SU-DHL-6 (cell line): Measurements from ENCODE around the gene FASTKD3.

ENCODE experiments used
- H2AFZ ChIP-seq: fragments of 200-600 bp; sonication (generic); 2 replicates; pipeline ENCODE4 v1.6.1; 2014; ENCODE audit warnings: low read depth, mild to moderate bottlenecking, moderate library complexity, mixed read lengths, antibody characterized with exemption, low read length; ENCODE audit not compliant: severe bottlenecking
- H3F3A ChIP-seq: fragments of 200-600 bp; shearing (Covaris generic); 2 replicates; pipeline ENCODE4 v1.6.0; 2016; ENCODE audit warnings: antibody characterized with exemption, mild to moderate bottlenecking; ENCODE audit not compliant: insufficient read depth
- H3K27ac ChIP-seq: fragments of 200-600 bp; sonication (generic); 2 replicates; pipeline ENCODE4 v1.5.1; 2016; ENCODE audit warnings: low read depth, mild to moderate bottlenecking, low read length, moderate library complexity, mixed read lengths
- H3K27me3 ChIP-seq: fragments of 200-600 bp; sonication (generic), shearing (Covaris generic); 2 replicates; pipeline ENCODE4 v1.6.0; 2014; ENCODE audit warnings: mild to moderate bottlenecking, low read length
- H3K36me3 ChIP-seq: fragments of 200-600 bp; sonication (generic); 2 replicates; pipeline ENCODE4 v1.6.1; 2014; ENCODE audit warnings: mild to moderate bottlenecking, low read length, mixed read lengths
- H3K4me2 ChIP-seq: fragments of 300-600, 200-600 bp; shearing (Covaris generic), sonication (generic); 2 replicates; pipeline ENCODE4 v1.6.0; 2014; ENCODE audit warnings: low read length, low read depth, mild to moderate bottlenecking; ENCODE audit not compliant: poor library complexity, severe bottlenecking
- H3K4me3 ChIP-seq: fragments of 200-600 bp; sonication (generic); 2 replicates; pipeline ENCODE4 v1.5.1; 2014; ENCODE audit warnings: antibody characterized with exemption, low read length, mild to moderate bottlenecking, mixed read lengths; ENCODE audit not compliant: insufficient read depth, poor library complexity, severe bottlenecking
- H3K79me2 ChIP-seq: fragments of 200-600 bp; sonication (generic); 2 replicates; pipeline ENCODE4 v1.6.1; 2014; ENCODE audit warnings: mild to moderate bottlenecking, low read length, moderate library complexity; ENCODE audit not compliant: insufficient read depth
- H3K9ac ChIP-seq: fragments of 200-600 bp; sonication (generic); 2 replicates; pipeline ENCODE4 v1.7.0; 2014; ENCODE audit warnings: mild to moderate bottlenecking, low read length
- H3K9me2 ChIP-seq: fragments of 200-600 bp; sonication (generic); replicated peaks from 2 replicates; pipeline ENCODE4 v1.6.1; 2014; ENCODE audit warnings: low read length; ENCODE audit not compliant: insufficient read depth
- H3K9me3 ChIP-seq: fragments of 200-600 bp; sonication (generic); 2 replicates; pipeline ENCODE4 v1.6.1; 2014; ENCODE audit warnings: low read length, mixed read lengths; ENCODE audit not compliant: insufficient read depth
- H4K20me1 ChIP-seq: fragments of 200-600 bp; sonication (generic); 2 replicates; pipeline ENCODE4 v1.6.1; 2014; ENCODE audit warnings: low read depth, mild to moderate bottlenecking, antibody characterized with exemption, low read length, moderate library complexity, mixed read lengths
- EZH2phosphoT487 ChIP-seq: fragments of 200-600 bp; sonication (generic), shearing (Covaris generic); conservative IDR thresholded peaks from 2 replicates; pipeline ENCODE4 v1.6.1; 2018; ENCODE audit warnings: mild to moderate bottlenecking, antibody characterized with exemption, low read length, moderate library complexity, mixed read lengths
- TF ChIP-seq, protein P1 (sequence below): fragments of 200-600 bp; sonication (generic); IDR thresholded peaks from one replicate; pipeline ENCODE4 v1.5.1; 2017; ENCODE audit warnings: antibody characterized with exemption, mild to moderate bottlenecking, low read length, moderate library complexity; ENCODE audit not compliant: insufficient read depth, poor library complexity, severe bottlenecking

Gene FASTKD3

DNA sequence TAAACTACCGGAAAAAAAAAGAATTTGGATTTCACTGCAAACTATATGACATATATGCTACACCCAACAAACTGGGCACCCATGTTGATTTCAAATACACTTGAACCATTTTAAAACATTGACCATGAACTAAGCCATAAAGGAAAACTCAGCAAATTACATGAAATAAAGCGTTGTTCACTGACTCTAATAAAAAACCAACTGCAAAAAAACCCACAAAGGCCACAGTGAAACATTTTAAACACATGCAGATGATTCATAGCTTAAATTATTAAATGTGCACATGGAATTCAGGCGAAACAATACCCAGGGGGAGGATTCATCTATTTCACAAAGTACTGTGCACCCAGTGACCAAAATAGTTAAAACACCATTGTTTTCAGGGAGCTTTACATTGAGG lies 33.4 kb upstream of the FASTKD3 start:
- TF ChIP-seq, protein P1, sequence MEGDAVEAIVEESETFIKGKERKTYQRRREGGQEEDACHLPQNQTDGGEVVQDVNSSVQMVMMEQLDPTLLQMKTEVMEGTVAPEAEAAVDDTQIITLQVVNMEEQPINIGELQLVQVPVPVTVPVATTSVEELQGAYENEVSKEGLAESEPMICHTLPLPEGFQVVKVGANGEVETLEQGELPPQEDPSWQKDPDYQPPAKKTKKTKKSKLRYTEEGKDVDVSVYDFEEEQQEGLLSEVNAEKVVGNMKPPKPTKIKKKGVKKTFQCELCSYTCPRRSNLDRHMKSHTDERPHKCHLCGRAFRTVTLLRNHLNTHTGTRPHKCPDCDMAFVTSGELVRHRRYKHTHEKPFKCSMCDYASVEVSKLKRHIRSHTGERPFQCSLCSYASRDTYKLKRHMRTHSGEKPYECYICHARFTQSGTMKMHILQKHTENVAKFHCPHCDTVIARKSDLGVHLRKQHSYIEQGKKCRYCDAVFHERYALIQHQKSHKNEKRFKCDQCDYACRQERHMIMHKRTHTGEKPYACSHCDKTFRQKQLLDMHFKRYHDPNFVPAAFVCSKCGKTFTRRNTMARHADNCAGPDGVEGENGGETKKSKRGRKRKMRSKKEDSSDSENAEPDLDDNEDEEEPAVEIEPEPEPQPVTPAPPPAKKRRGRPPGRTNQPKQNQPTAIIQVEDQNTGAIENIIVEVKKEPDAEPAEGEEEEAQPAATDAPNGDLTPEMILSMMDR, result no peak
- TF ChIP-seq EZH2phosphoT487, result no peak
- H3K79me2 ChIP-seq, result no peaks in the 10 kb centered on the region
- H3K9me2 ChIP-seq, result no peaks in the 10 kb centered on the region
- H3K27me3 ChIP-seq, result no peaks in the 10 kb centered on the region
- H3F3A ChIP-seq, result no peaks in the 10 kb centered on the region; the same call in 1 of the 2 replicates
- H3K36me3 ChIP-seq, result peaks cover 61% of the 10 kb centered on the region
- H2AFZ ChIP-seq, result no peak overlapping the region
- H4K20me1 ChIP-seq, result no peaks in the 10 kb centered on the region
- H3K9me3 ChIP-seq, result no peaks in the 10 kb centered on the region
- H3K4me2 ChIP-seq, result no peak overlapping the region
- H3K27ac ChIP-seq, result no peak overlapping the region
- H3K9ac ChIP-seq, result no peak overlapping the region
- H3K4me3 ChIP-seq, result no peak overlapping the region

DNA sequence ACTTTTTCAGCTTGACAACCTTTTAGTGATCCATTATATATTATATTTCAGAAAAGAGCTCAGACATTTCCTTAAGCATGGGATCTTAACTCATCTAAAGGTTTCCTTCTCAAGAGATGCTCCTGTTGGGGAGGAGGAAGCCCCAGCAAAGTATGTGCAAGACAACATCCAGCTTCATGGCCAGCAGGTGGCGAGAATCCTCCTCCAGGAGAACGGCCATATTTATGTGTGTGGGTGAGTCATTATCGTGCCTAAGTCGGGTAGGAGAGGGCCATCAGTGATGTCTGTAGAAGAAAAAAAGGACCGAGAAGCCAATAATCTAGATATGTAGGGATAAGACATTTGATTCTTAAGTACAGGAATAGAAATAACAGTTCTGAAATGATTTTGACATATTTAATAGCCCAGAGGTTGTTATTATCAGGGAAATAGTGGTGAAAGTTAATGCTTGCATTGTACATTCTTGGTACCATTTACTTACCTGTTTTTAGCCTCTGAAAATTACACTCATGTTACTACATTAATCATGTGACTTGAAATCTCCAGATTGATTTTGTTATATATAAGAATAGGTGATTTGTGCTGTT lies 28.3 kb upstream of the FASTKD3 start:
- Histone ChIP-seq H3K4me3 (no peak overlapping the region), H3K27ac (no peak overlapping the region), H3K79me2 (no peaks in the 10 kb centered on the region), H3K9ac (no peak overlapping the region), H3K4me2 (no peak overlapping the region), H4K20me1 (0 out of 2 replicates have a peak, but pooled peaks cover 4% of the 10 kb centered on the region), H3K9me3 (no peaks in the 10 kb centered on the region), H2AFZ (no peak overlapping the region), H3K27me3 (no peaks in the 10 kb centered on the region), H3K9me2 (no peaks in the 10 kb centered on the region), H3K36me3 (peaks cover 79% of the 10 kb centered on the region), H3F3A (no peaks in the 10 kb centered on the region)
- TF ChIP-seq EZH2phosphoT487, result no peak
- TF ChIP-seq, protein P1, result no peak

DNA sequence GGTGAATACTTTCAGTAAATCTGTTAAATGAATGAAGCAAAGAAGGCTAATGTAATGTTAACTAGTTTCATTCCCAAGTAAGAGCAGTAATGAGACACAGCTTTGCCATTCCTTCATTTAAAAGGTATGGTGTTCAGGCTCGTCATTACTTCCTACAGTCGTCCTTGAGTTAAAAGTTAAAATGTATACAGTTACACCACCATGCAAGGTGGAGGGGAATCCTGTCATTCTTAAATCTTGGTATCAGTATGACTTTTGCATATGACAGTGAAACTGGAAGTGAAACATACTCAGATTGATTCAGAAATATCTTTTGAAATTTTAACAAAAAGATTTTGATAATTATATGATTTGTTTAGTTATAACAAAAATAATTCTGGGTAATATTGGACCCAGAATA lies 26.0 kb upstream of the FASTKD3 start:
- Histone ChIP-seq H3K27ac (no peak overlapping the region), H3K79me2 (no peaks in the 10 kb centered on the region), H3K4me3 (no peak overlapping the region), H3K9ac (no peak overlapping the region), H3K9me3 (no peaks in the 10 kb centered on the region), H3K4me2 (no peak overlapping the region), H3K27me3 (no peaks in the 10 kb centered on the region), H3K36me3 (peaks cover 72% of the 10 kb centered on the region), H3K9me2 (no peaks in the 10 kb centered on the region), H4K20me1 (0 out of 2 replicates have a peak, but pooled peaks cover 4% of the 10 kb centered on the region), H2AFZ (no peak overlapping the region), H3F3A (no peaks in the 10 kb centered on the region)
- TF ChIP-seq, protein P1, result no peak
- no peak for TF ChIP-seq EZH2phosphoT487
